Measurements from ENCODE around the gene NDUFC2. TPM values are rescaled to one million over a fixed set of nuclear protein-coding genes. Genes with fewer than 3 reads are reported as not detected.

The NDUFC2 gene
- total and polyA plus RNA-seq, 2 of the 13 experiments (the other 11 are each of a cell fraction or from before 2014, with no cell fraction given) = 256 to 363 TPM

DNA sequence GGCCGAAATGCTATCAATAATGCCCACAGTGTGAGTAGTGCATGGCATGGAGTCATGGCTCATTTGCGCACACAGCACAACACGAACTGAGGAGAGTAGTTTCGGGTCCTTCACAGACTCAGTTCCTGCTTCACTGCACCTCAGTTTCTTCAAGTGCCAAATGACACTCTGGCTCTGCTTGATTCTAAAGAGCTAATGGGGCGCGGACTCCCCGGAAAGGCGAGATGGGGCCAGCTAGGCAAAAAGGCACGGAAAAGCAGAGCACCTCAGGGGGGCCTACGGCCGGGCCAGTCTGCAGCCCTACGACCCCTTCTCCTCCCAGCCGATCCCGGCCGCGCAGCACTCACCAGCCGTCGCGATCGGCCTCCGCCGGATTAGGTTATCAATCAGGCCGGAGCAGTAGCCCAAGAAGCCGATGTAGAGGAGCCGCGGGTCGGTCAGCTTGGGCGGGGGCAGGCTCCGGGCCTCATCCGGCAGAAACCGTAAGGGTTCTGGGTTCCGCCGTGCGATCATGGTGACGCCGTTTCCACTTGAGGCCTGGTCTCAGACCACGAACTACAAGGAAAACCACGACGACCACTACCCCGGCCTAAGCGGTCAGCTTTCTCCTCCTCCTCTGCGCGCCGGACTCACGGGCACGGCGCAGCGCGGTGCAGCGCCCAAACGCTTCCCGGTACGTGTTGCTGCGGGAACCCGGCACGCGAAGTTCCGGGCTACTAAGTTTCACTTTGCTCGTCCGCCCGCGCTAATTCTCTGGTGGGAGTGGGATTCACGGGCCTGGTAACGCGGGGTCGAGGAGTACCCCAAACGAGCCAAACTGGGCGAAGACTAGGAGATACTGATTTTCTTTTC, at the start of gene NDUFC2 (continued):
- peak; percentile 92 for TF ChIP-seq ZMYM3 (CRISPR knock-in tag; IDR thresholded peaks at IDR 0.05)
- TF ChIP-seq KLF16 (CRISPR knock-in tag; IDR thresholded peaks at IDR 0.05) = peak; percentile 34 to 96; a peak in 3 of 4 replicates
- peak; percentile 58; the same call in 1 of the 2 replicates for TF ChIP-seq SNAPC2 (CRISPR knock-in tag; IDR thresholded peaks at IDR 0.05)
- TF ChIP-seq ZNF143 (CRISPR knock-in tag; IDR thresholded peaks at IDR 0.05) = peak; percentile 61; the same call in 1 of the 2 replicates
- peak; percentile 86 for TF ChIP-seq ZNF552 (CRISPR knock-in tag; IDR thresholded peaks at IDR 0.05; ENCODE audit: borderline replicate concordance)
- peak; percentile 63; the same call in 1 of the 2 replicates for TF ChIP-seq BHLHE40 (IDR thresholded peaks at IDR 0.05; ENCODE audit: low read length)
- TF ChIP-seq ZNF780A (CRISPR knock-in tag; IDR thresholded peaks at IDR 0.05) = peak; percentile 68; the same call in 1 of the 2 replicates
- TF ChIP-seq RBAK (CRISPR knock-in tag; IDR thresholded peaks at IDR 0.05) = no peak; the same call in 1 of the 2 replicates
- peak; percentile 55; the same call in 1 of the 2 replicates for TF ChIP-seq ZNF790 (CRISPR knock-in tag; IDR thresholded peaks at IDR 0.05; ENCODE audit: borderline replicate concordance)
- 0 out of 2 replicates have a peak, but pooled peaks have one; percentile 51 for TF ChIP-seq ZNF446 (CRISPR knock-in tag; IDR thresholded peaks at IDR 0.05)
- TF ChIP-seq SALL2 (CRISPR knock-in tag; IDR thresholded peaks at IDR 0.05) = peak; percentile 96
- TF ChIP-seq THAP11 (CRISPR knock-in tag; IDR thresholded peaks at IDR 0.05) = peak; percentile 93
- no peak for TF ChIP-seq SOX13 (IDR thresholded peaks at IDR 0.05)
- TF ChIP-seq SOX13 (CRISPR knock-in tag; conservative IDR thresholded peaks at IDR 0.05 in 1 of 2, IDR thresholded peaks at IDR 0.05 in 1 of 2) = peak in 1 of 2 experiments; percentile 74; a peak in 2 of 4 replicates
- TF ChIP-seq ZZZ3 (CRISPR knock-in tag; IDR thresholded peaks at IDR 0.05; ENCODE audit: borderline replicate concordance) = peak; percentile 81; the same call in 1 of the 2 replicates
- TF ChIP-seq HES4 (CRISPR knock-in tag; IDR thresholded peaks at IDR 0.05; ENCODE audit: borderline replicate concordance) = peak; percentile 96
- no peak for TF ChIP-seq ZNF326 (CRISPR knock-in tag; IDR thresholded peaks at IDR 0.05; ENCODE audit: borderline replicate concordance)
- 0 out of 2 replicates have a peak, but pooled peaks have one; percentile 36 for TF ChIP-seq SP140L (CRISPR knock-in tag; IDR thresholded peaks at IDR 0.05; ENCODE audit: borderline replicate concordance)
- TF ChIP-seq NFRKB (IDR thresholded peaks at IDR 0.05) = no peak
- TF ChIP-seq, protein P1, sequence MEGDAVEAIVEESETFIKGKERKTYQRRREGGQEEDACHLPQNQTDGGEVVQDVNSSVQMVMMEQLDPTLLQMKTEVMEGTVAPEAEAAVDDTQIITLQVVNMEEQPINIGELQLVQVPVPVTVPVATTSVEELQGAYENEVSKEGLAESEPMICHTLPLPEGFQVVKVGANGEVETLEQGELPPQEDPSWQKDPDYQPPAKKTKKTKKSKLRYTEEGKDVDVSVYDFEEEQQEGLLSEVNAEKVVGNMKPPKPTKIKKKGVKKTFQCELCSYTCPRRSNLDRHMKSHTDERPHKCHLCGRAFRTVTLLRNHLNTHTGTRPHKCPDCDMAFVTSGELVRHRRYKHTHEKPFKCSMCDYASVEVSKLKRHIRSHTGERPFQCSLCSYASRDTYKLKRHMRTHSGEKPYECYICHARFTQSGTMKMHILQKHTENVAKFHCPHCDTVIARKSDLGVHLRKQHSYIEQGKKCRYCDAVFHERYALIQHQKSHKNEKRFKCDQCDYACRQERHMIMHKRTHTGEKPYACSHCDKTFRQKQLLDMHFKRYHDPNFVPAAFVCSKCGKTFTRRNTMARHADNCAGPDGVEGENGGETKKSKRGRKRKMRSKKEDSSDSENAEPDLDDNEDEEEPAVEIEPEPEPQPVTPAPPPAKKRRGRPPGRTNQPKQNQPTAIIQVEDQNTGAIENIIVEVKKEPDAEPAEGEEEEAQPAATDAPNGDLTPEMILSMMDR (CRISPR knock-in tag; IDR thresholded peaks at IDR 0.05) = no peak
- no peak for TF ChIP-seq ZNF333 (CRISPR knock-in tag; IDR thresholded peaks at IDR 0.05; ENCODE audit: borderline replicate concordance)
- TF ChIP-seq SETDB1 (CRISPR knock-in tag; IDR thresholded peaks at IDR 0.05; ENCODE audit: borderline replicate concordance) = no peak
- TF ChIP-seq SRSF9 (IDR thresholded peaks at IDR 0.05; ENCODE audit: borderline replicate concordance, insufficient read depth, low read depth, low read length, poor library complexity, severe bottlenecking) = no peak
- peak; percentile 98 for TF ChIP-seq KDM3A (CRISPR knock-in tag; IDR thresholded peaks at IDR 0.05; ENCODE audit: low read depth)
- TF ChIP-seq ZFX (CRISPR knock-in tag; IDR thresholded peaks at IDR 0.05; ENCODE audit: low read depth) = peak; percentile 99
- TF ChIP-seq SIN3A (IDR thresholded peaks at IDR 0.05; ENCODE audit: borderline replicate concordance, low read depth, low read length) = peak; percentile 80; the same call in 1 of the 2 replicates
- peak; percentile 86; the same call in 1 of the 2 replicates for TF ChIP-seq THAP8 (CRISPR knock-in tag; IDR thresholded peaks at IDR 0.05; ENCODE audit: borderline replicate concordance)
- peak; percentile 99 for TF ChIP-seq IRF2 (CRISPR knock-in tag; IDR thresholded peaks at IDR 0.05)
- TF ChIP-seq PTBP1 (IDR thresholded peaks at IDR 0.05; ENCODE audit: low read depth, low read length, poor library complexity, severe bottlenecking) = peak; percentile 63
